Panc1 (cell line): Measurements from ENCODE around the gene DIS3L2. TPM values are rescaled to one million over a fixed set of nuclear protein-coding genes. Genes with fewer than 3 reads are reported as not detected.

ENCODE experiments used
- ATAC-seq: fragments of 200-7000 bp; cut with Tn5 transposase; 2 replicates; pipeline ENCODE4 v1.9.1; 2020; ENCODE audit warnings: mild to moderate bottlenecking, moderate library complexity
- BruUV-seq: library from RNA; stranded (reverse); fragments of 400-500 nt; replicated peaks from 2 replicates; lab custom pipeline; 2021; lab: Mats Ljungman, UMichigan
- CTCF ChIA-PET: fragments of 300-600 bp; sonication (Branson Sonifier 250); formaldehyde crosslinking; loops from one replicate; lab custom pipeline; 2022; ENCODE audit warnings: antibody characterized with exemption; lab: Charles Lee
- POLR2A ChIA-PET: fragments of 300-600 bp; sonication (Branson Sonifier 250); formaldehyde crosslinking; loops from one replicate; lab custom pipeline; 2022; ENCODE audit warnings: antibody characterized with exemption; lab: Charles Lee
- DNase-seq: peaks from one replicate; pipeline ENCODE4 v3.0.0-alpha.2; 2010; ENCODE audit warnings: low read depth, low spot score
- H3K27ac ChIP-seq: 2 replicates; pipeline ENCODE4 v1.5.1; 2011; ENCODE audit warnings: mild to moderate bottlenecking, low read length, inconsistent platforms
- H3K27me3 ChIP-seq: fragments of 200-500 bp; sonication (Bioruptor generic); 2 replicates; pipeline ENCODE4 v1.6.0; 2014; ENCODE audit warnings: low read length, inconsistent platforms; ENCODE audit not compliant: control insufficient read depth, insufficient read depth
- H3K36me3 ChIP-seq: fragments of 200-500 bp; sonication (Bioruptor generic); 2 replicates; pipeline ENCODE4 v1.5.1; 2014; ENCODE audit warnings: inconsistent platforms, mild to moderate bottlenecking, low read length, moderate library complexity; ENCODE audit not compliant: control insufficient read depth, insufficient read depth
- H3K4me1 ChIP-seq: 2 replicates; pipeline ENCODE4 v1.5.1; 2011; ENCODE audit warnings: inconsistent platforms, mild to moderate bottlenecking, low read length, moderate library complexity; ENCODE audit not compliant: control insufficient read depth, insufficient read depth
- H3K4me3 ChIP-seq, 2 experiments: 2 replicates each; pipeline ENCODE4 v1.5.1; 2011 to 2012; ENCODE audit warnings: low read depth in 2 of 2, low read length in 2 of 2, mild to moderate bottlenecking in 2 of 2, inconsistent platforms in 1 of 2, moderate library complexity in 1 of 2
- H3K9me3 ChIP-seq: fragments of 200-500 bp; sonication (Bioruptor generic); 2 replicates; pipeline ENCODE4 v1.5.1; 2014; ENCODE audit warnings: low read depth, mild to moderate bottlenecking, inconsistent platforms, low read length, moderate library complexity; ENCODE audit not compliant: control insufficient read depth, insufficient read depth
- CTCF ChIP-seq: fragments of 450-650 bp; IDR thresholded peaks from 2 replicates; pipeline ENCODE4 v1.5.1; 2017; ENCODE audit warnings: mild to moderate bottlenecking
- POLR2AphosphoS5 ChIP-seq: IDR thresholded peaks from 2 replicates; pipeline ENCODE4 v1.6.1; 2012; ENCODE audit warnings: mild to moderate bottlenecking, low read depth, low read length, moderate library complexity
- REST ChIP-seq, 2 experiments: IDR thresholded peaks; 2 replicates each; pipeline ENCODE4 v1.6.1; 2011 to 2012; ENCODE audit warnings: low read depth in 2 of 2, control low read depth in 1 of 2, low read length in 1 of 2, mild to moderate bottlenecking in 1 of 2, moderate library complexity in 1 of 2; ENCODE audit not compliant: insufficient read depth in 1 of 2
- SIN3A ChIP-seq: IDR thresholded peaks from 2 replicates; pipeline ENCODE4 v1.6.1; 2012; ENCODE audit warnings: low read depth, mild to moderate bottlenecking, low read length, moderate library complexity, borderline replicate concordance; ENCODE audit not compliant: insufficient read depth
- TCF7L2 ChIP-seq: IDR thresholded peaks from 2 replicates; pipeline ENCODE4 v1.6.1; 2011; ENCODE audit warnings: mild to moderate bottlenecking, low read depth, low read length, inconsistent platforms
- in situ Hi-C: cut with HindIII; loops from 2 replicates; pipeline ENCODE4 v1.10.0; 2016; ENCODE audit warnings: low sequenced_read_pairs, low pct_unique_long_range_greater_than_20kb
- intact Hi-C: fragments of 100-400 bp; cut with micrococcal nuclease; formaldehyde crosslinking; loops from one replicate; pipeline ENCODE4 v1.10.0; 2022; ENCODE audit not compliant: unreplicated experiment
- total RNA-seq: library from RNA; stranded (reverse); gene quantifications from one replicate; pipeline ENCODE4 v1.2.1, GENCODE V29; 2021; ENCODE audit not compliant: unreplicated experiment

The DIS3L2 gene
- total RNA-seq, 1 experiment from 2014 or later, result 28.1 TPM

GRCh38 chr2:231929961-231930592 lies 31.4 kb upstream of the DIS3L2 start:
- Histone ChIP-seq H3K27ac (no peak overlapping the region), H3K27me3 (no peaks in the 10 kb centered on the region; the same call in 1 of the 2 replicates), H3K9me3 (no peaks in the 10 kb centered on the region), H3K36me3 (no peaks in the 10 kb centered on the region), H3K4me3 (no peak overlapping the region), H3K4me1 (no peaks in the 10 kb centered on the region)
- ATAC-seq (no peak), DNase-seq (no peak)
- CTCF ChIA-PET, result no interaction called here
- TF ChIP-seq CTCF (peak; percentile 74), SIN3A (no peak)
- intact Hi-C loops (loop anchor here (5.0 kb wide), 1 partner anchor 212 kb away; no protein-coding TSS in a partner anchor), in situ Hi-C loops (no loop called here)
- POLR2A ChIA-PET, result interaction anchor here (0.6 kb wide), 1 partner anchor 586 kb away, joined by 4 read pairs; no protein-coding TSS in a partner anchor
- no TSS peak for BruUV-seq

GRCh38 chr2:231930593-231931281 lies 30.8 kb upstream of the DIS3L2 start:
- ATAC-seq, result no peak
- TF ChIP-seq POLR2AphosphoS5, result no peak
- no peak for TF ChIP-seq TCF7L2
- no peak for TF ChIP-seq CTCF
- no peak for TF ChIP-seq REST (IDR thresholded peaks at IDR 0.05; ENCODE audit: insufficient read depth in 1 of 2, low read depth in 2 of 2, low read length in 1 of 2)
- TF ChIP-seq SIN3A, result no peak
- intact Hi-C loops, result no loop called here
- ChIA-PET POLR2A (no interaction called here), CTCF (no interaction called here)
- no peaks in the 10 kb centered on the region; the same call in 1 of the 2 replicates for H3K27me3 ChIP-seq
- BruUV-seq, result no TSS peak
- no peak overlapping the region for H3K4me3 ChIP-seq
- no peak overlapping the region for H3K27ac ChIP-seq
- H3K9me3 ChIP-seq, result no peaks in the 10 kb centered on the region
- no peaks in the 10 kb centered on the region for H3K36me3 ChIP-seq
- H3K4me1 ChIP-seq, result no peaks in the 10 kb centered on the region
- in situ Hi-C loops, result no loop called here
- no peak for DNase-seq
